Measurements from ENCODE around the gene PPIL6.
"Not testable (repeated sequence)": the region's sequence is repeated elsewhere in the genome, so short reads cannot be mapped to it uniquely, and the experiment has no call there.

PPIL6 gene

GRCh38 chr6:109393157-109393885 lies 47.1 kb downstream of the PPIL6 start:
- no peak for DNase-seq

GRCh38 chr6:109389650-109390274 lies 50.7 kb downstream of the PPIL6 start:
- no peak for DNase-seq

GRCh38 chr6:109388265-109388664 lies 52.2 kb downstream of the PPIL6 start:
- DNase-seq = no peak

- no peak for DNase-seq
Observed at GRCh38 chr6:109383438-109383940, 56.9 kb downstream of the PPIL6 start.

GRCh38 chr6:109382576-109383437 lies 57.6 kb downstream of the PPIL6 start:
- peak; percentile 86 for DNase-seq

GRCh38 chr6:109381747-109382575 lies 58.5 kb downstream of the PPIL6 start, which contains the start of gene CD164:
CD164 (minus strand) TSS chr6:109382467; CDS start chr6:109382378, 89 bp downstream.
- DNase-seq = peak; percentile 10

- peak; percentile 2 for DNase-seq
Observed at GRCh38 chr6:109381061-109381746, 59.2 kb downstream of the PPIL6 start.

- no peak for DNase-seq
Observed at GRCh38 chr6:109379711-109380110, 60.7 kb downstream of the PPIL6 start.

GRCh38 chr6:109377717-109378116 lies 62.7 kb downstream of the PPIL6 start:
- DNase-seq = no peak

GRCh38 chr6:109374326-109374892 lies 66.0 kb downstream of the PPIL6 start:
- DNase-seq = no peak

- no peak for DNase-seq
Observed at GRCh38 chr6:109373762-109374161, 66.7 kb downstream of the PPIL6 start.

GRCh38 chr6:109373331-109373730 lies 67.1 kb downstream of the PPIL6 start:
- no peak for DNase-seq

GRCh38 chr6:109372130-109372529 lies 68.3 kb downstream of the PPIL6 start:
- DNase-seq = no peak

GRCh38 chr6:109370792-109371191 lies 69.6 kb downstream of the PPIL6 start:
- no peak for DNase-seq

GRCh38 chr6:109370336-109370735 lies 70.1 kb downstream of the PPIL6 start:
- DNase-seq = no peak

- no peak for DNase-seq
Observed at GRCh38 chr6:109369728-109370127, 70.7 kb downstream of the PPIL6 start.

- DNase-seq = not testable (repeated sequence)
Observed at GRCh38 chr6:109364382-109365078, 75.9 kb downstream of the PPIL6 start.

GRCh38 chr6:109363753-109364152 lies 76.7 kb downstream of the PPIL6 start:
- no peak for DNase-seq

GRCh38 chr6:109362102-109362884 lies 78.1 kb downstream of the PPIL6 start:
- no peak for DNase-seq

GRCh38 chr6:109360791-109361190 lies 79.6 kb downstream of the PPIL6 start:
- no peak for DNase-seq

Data from SIG-M5 (cell line).